ENCODE measurements around the gene OR6V1. TPM values are rescaled to one million over a fixed set of nuclear protein-coding genes. Genes with fewer than 3 reads are reported as not detected.

OR6V1 gene
- polyA plus RNA-seq, 1 donor (not counting 4 experiments of a cell fraction or from before 2014, with no cell fraction given) = not detected

DNA sequence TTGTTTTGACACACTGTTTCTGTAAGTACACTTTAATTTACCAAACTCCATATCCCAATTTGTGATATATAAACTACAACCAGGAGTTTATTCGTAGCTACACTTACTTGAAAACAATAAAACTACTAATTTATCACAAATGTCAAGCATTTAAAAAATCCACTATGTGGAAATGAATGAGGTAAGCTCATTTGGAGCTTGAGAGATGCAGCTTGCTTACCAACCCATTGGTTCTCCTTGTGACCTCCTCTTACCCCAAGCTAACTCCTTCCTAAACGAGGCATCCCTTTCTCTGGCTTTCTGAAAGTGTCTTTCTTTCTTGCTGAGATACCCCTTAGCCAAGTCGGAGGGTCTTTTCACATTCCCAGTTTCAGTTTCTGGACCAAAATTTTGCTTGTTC, 2.5 kb downstream of the OR6V1 start:
- Histone ChIP-seq H4K20me1 (ENCODE audit: control insufficient read depth, extremely low read depth, insufficient read depth, low read length) (no peaks in the 10 kb centered on the region), H3K4me3 (ENCODE audit: control insufficient read depth in 2 of 3, extremely low read depth in 1 of 3, insufficient read depth in 2 of 3, low read depth in 1 of 3, low read length in 3 of 3) (no peak overlapping the region), H3K27ac (ENCODE audit: control insufficient read depth, insufficient read depth, low read length) (no peak overlapping the region), H3K79me2 (ENCODE audit: control insufficient read depth, insufficient read depth, low read length) (no peaks in the 10 kb centered on the region), H3K9me1 (ENCODE audit: control insufficient read depth, extremely low read depth, insufficient read depth, low read length) (no peaks in the 10 kb centered on the region), H3K4me1 (ENCODE audit: control insufficient read depth, extremely low read depth, insufficient read depth, low read length) (no peaks in the 10 kb centered on the region), H3K4me2 (ENCODE audit: control insufficient read depth, extremely low read depth, insufficient read depth, low read depth, low read length) (no peak overlapping the region), H3K9me3 (ENCODE audit: control insufficient read depth, low read depth, low read length) (no peaks in the 10 kb centered on the region), H3K27me3 (ENCODE audit: control insufficient read depth, extremely low read depth, insufficient read depth, low read length) (no peaks in the 10 kb centered on the region), H2AFZ (ENCODE audit: control insufficient read depth, low read length) (no peak overlapping the region), H3K9ac (ENCODE audit: control insufficient read depth, extremely low read depth, insufficient read depth, low read length) (no peak overlapping the region), H3K36me3 (ENCODE audit: control insufficient read depth in 2 of 2, extremely low read depth in 1 of 2, insufficient read depth in 2 of 2, low read length in 2 of 2) (no peaks in the 10 kb centered on the region)
- FAIRE-seq (no peak), DNase-seq (ENCODE audit: low read depth, low spot score) (no peak)
- dilution Hi-C loops (cut with MboI; ENCODE audit: extremely low pct_ligation_motif_present, low sequenced_read_pairs) = no loop called here
- TF ChIP-seq, protein P1, sequence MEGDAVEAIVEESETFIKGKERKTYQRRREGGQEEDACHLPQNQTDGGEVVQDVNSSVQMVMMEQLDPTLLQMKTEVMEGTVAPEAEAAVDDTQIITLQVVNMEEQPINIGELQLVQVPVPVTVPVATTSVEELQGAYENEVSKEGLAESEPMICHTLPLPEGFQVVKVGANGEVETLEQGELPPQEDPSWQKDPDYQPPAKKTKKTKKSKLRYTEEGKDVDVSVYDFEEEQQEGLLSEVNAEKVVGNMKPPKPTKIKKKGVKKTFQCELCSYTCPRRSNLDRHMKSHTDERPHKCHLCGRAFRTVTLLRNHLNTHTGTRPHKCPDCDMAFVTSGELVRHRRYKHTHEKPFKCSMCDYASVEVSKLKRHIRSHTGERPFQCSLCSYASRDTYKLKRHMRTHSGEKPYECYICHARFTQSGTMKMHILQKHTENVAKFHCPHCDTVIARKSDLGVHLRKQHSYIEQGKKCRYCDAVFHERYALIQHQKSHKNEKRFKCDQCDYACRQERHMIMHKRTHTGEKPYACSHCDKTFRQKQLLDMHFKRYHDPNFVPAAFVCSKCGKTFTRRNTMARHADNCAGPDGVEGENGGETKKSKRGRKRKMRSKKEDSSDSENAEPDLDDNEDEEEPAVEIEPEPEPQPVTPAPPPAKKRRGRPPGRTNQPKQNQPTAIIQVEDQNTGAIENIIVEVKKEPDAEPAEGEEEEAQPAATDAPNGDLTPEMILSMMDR (optimal IDR thresholded peaks at IDR 0.05 in 1 of 3, IDR thresholded peaks at IDR 0.05 in 1 of 3, conservative IDR thresholded peaks at IDR 0.05 in 1 of 3; ENCODE audit: extremely low read depth in 1 of 3, insufficient read depth in 2 of 3, low read length in 3 of 3) = no peak
- TF ChIP-seq EZH2 (IDR thresholded peaks at IDR 0.05; ENCODE audit: low read length) = no peak

GRCh38 chr7:143055754-143056153, 3.6 kb downstream of the OR6V1 start:
- Histone ChIP-seq H3K27me3 (ENCODE audit: control insufficient read depth, extremely low read depth, insufficient read depth, low read length) (no peaks in the 10 kb centered on the region), H3K4me2 (ENCODE audit: control insufficient read depth, extremely low read depth, insufficient read depth, low read depth, low read length) (no peak overlapping the region), H4K20me1 (ENCODE audit: control insufficient read depth, extremely low read depth, insufficient read depth, low read length) (no peaks in the 10 kb centered on the region), H3K27ac (ENCODE audit: control insufficient read depth, insufficient read depth, low read length) (no peak overlapping the region), H3K9me1 (ENCODE audit: control insufficient read depth, extremely low read depth, insufficient read depth, low read length) (no peaks in the 10 kb centered on the region), H3K36me3 (ENCODE audit: control insufficient read depth in 2 of 2, extremely low read depth in 1 of 2, insufficient read depth in 2 of 2, low read length in 2 of 2) (no peaks in the 10 kb centered on the region), H2AFZ (ENCODE audit: control insufficient read depth, low read length) (no peak overlapping the region), H3K79me2 (ENCODE audit: control insufficient read depth, insufficient read depth, low read length) (no peaks in the 10 kb centered on the region), H3K4me1 (ENCODE audit: control insufficient read depth, extremely low read depth, insufficient read depth, low read length) (no peaks in the 10 kb centered on the region), H3K9me3 (ENCODE audit: control insufficient read depth, low read depth, low read length) (no peaks in the 10 kb centered on the region), H3K9ac (ENCODE audit: control insufficient read depth, extremely low read depth, insufficient read depth, low read length) (no peak overlapping the region), H3K4me3 (ENCODE audit: control insufficient read depth in 2 of 3, extremely low read depth in 1 of 3, insufficient read depth in 2 of 3, low read depth in 1 of 3, low read length in 3 of 3) (no peak overlapping the region)
- DNase-seq (ENCODE audit: low read depth, low spot score) = no peak
- TF ChIP-seq EZH2 (IDR thresholded peaks at IDR 0.05; ENCODE audit: low read length) = no peak
- TF ChIP-seq, protein P1 (optimal IDR thresholded peaks at IDR 0.05 in 1 of 3, IDR thresholded peaks at IDR 0.05 in 1 of 3, conservative IDR thresholded peaks at IDR 0.05 in 1 of 3; ENCODE audit: extremely low read depth in 1 of 3, insufficient read depth in 2 of 3, low read length in 3 of 3) = no peak
- FAIRE-seq = no peak
- dilution Hi-C loops (cut with MboI; ENCODE audit: extremely low pct_ligation_motif_present, low sequenced_read_pairs) = no loop called here

Data from keratinocyte (primary cell).